Activated T-cell treated with anti-CD3 and anti-CD28 coated beads, Interleukin-2, amount 50 U/mL, for 4 hours (primary cell): ENCODE data around the gene TAPBPL. TPM values are rescaled to one million over a fixed set of nuclear protein-coding genes. Genes with fewer than 3 reads are reported as not detected.

Source experiments
- ATAC-seq, 2 donors: fragments of 200-7000 bp; cut with Tn5 transposase; one replicate each; pipeline ENCODE4 v1.10.0; 2021
- DNase-seq: peaks from one replicate; pipeline ENCODE4 v3.0.0-alpha.2; 2020
- H3K27me3 Mint-ChIP-seq: one replicate; pipeline ENCODE4 v1.8.0; 2021; ENCODE audit warnings: low read depth, mixed read lengths
- H3K36me3 Mint-ChIP-seq: one replicate; pipeline ENCODE4 v1.8.0; 2022; ENCODE audit warnings: mixed read lengths; ENCODE audit not compliant: insufficient read depth
- H3K4me1 Mint-ChIP-seq: one replicate; pipeline ENCODE4 v1.8.0; 2021; ENCODE audit warnings: low read depth, mixed read lengths
- H3K4me3 Mint-ChIP-seq: one replicate; pipeline ENCODE4 v1.8.0; 2021; ENCODE audit warnings: mild to moderate bottlenecking, moderate library complexity, mixed read lengths
- H3K9me3 Mint-ChIP-seq: one replicate; pipeline ENCODE4 v1.8.0; 2021; ENCODE audit warnings: mixed read lengths
- total RNA-seq, 3 donors: library from RNA; stranded (reverse); gene quantifications; one replicate each; pipeline ENCODE4 v1.2.1, GENCODE V29; 2021

TAPBPL gene
- total RNA-seq, 3 donors from 2014 or later = 24.4 to 36.6 (median 30.0) TPM

DNA sequence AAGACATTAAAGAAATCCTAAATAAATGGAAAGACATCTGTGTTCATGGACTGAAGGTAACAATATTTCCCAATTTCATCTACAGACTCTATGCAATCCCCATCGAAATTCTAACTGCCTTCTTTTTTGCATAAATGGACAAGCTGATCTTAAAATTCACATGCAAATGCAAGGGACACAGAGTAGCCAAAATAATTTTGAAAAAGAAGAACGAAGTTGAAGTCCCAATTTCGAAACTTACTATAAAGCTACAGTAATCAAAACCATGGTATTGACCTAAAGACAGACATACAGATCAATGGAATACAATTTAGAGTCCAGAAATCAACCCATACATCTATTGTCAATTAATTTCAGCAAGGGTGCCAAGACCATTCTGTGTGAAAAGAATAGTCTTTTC, 23.5 kb upstream of the TAPBPL start:
- no peaks in the 10 kb centered on the region for H3K27me3 Mint-ChIP-seq
- ATAC-seq = no peak
- H3K4me3 Mint-ChIP-seq = no peak overlapping the region
- no peak for DNase-seq
- H3K36me3 Mint-ChIP-seq = no peaks in the 10 kb centered on the region
- no peaks in the 10 kb centered on the region for H3K9me3 Mint-ChIP-seq
- H3K4me1 Mint-ChIP-seq = peaks cover 72% of the 10 kb centered on the region

- no peaks in the 10 kb centered on the region for H3K9me3 Mint-ChIP-seq
- DNase-seq = peak; percentile 58
Observed at GRCh38 chr12:6430124-6430989, 21.5 kb upstream of the TAPBPL start.

DNA sequence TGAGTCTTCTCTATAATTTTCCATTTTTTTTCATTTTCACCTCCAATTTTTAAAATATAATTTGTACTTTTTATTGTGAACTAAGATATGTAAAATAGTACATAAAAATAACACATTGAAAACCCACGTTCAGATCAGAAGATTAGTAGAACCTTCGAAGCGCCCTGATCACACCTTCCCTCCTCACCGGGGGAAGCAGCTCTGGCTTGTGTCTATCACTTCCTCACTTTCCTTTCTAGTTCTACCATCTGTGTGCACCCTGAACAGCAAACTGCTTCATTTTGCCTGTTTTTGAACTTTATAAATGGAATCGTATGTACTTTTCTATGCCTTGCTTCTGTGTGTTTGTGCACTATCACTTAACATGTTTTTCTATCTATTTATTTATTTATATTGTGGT, 18.9 kb upstream of the TAPBPL start:
- Mint-ChIP-seq H3K4me1 (peaks cover 47% of the 10 kb centered on the region), H3K9me3 (no peaks in the 10 kb centered on the region), H3K36me3 (no peaks in the 10 kb centered on the region), H3K27me3 (no peaks in the 10 kb centered on the region), H3K4me3 (no peak overlapping the region)
- ATAC-seq (peak in 1 of 2 donors; percentile 19), DNase-seq (no peak)

More at GRCh38 chr12:6430124-6430989, 21.5 kb upstream of the TAPBPL start:
- H3K4me1 Mint-ChIP-seq = peaks cover 71% of the 10 kb centered on the region
- H3K36me3 Mint-ChIP-seq = no peaks in the 10 kb centered on the region
- no peaks in the 10 kb centered on the region for H3K27me3 Mint-ChIP-seq
- H3K4me3 Mint-ChIP-seq = peak overlapping the region; percentile 16
- ATAC-seq = no peak

- no peak for DNase-seq
- no peaks in the 10 kb centered on the region for H3K27me3 Mint-ChIP-seq
- no peaks in the 10 kb centered on the region for H3K36me3 Mint-ChIP-seq
- H3K4me3 Mint-ChIP-seq = peak overlapping the region; percentile 53
- peak; percentile 81 to 82 for ATAC-seq
- H3K4me1 Mint-ChIP-seq = peaks cover 44% of the 10 kb centered on the region
- no peaks in the 10 kb centered on the region for H3K9me3 Mint-ChIP-seq
Observed at GRCh38 chr12:6434205-6435140, 17.4 kb upstream of the TAPBPL start.

- no peak overlapping the region for H3K4me3 Mint-ChIP-seq
- no peaks in the 10 kb centered on the region for H3K9me3 Mint-ChIP-seq
- DNase-seq = no peak
- no peaks in the 10 kb centered on the region for H3K27me3 Mint-ChIP-seq
- no peaks in the 10 kb centered on the region for H3K36me3 Mint-ChIP-seq
- ATAC-seq = no peak
- peaks cover 32% of the 10 kb centered on the region for H3K4me1 Mint-ChIP-seq
Observed at GRCh38 chr12:6435961-6436715, 15.7 kb upstream of the TAPBPL start.

DNA sequence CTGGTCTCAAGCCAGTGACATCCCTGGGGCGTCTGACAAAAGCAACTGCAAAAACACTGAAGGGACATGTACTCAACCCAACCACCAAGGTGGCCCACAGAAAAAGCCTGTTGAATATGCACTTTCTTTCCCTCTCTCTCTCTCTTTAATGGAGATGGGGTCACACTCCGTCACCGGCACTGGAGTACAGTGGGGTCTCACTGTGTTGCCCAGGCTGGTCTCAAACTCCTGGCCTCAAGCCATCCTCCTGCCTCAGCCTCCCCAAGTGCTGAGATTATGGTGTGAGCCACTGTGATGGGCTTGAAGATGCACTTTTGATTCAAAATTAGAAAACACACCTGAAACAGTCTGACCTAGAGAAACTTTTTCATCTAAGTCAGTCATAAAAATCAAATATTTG, 14.3 kb upstream of the TAPBPL start:
- no peak for DNase-seq
- no peak for ATAC-seq
- no peaks in the 10 kb centered on the region for H3K36me3 Mint-ChIP-seq
- no peak overlapping the region for H3K4me3 Mint-ChIP-seq
- peaks cover 35% of the 10 kb centered on the region for H3K4me1 Mint-ChIP-seq
- no peaks in the 10 kb centered on the region for H3K27me3 Mint-ChIP-seq
- no peaks in the 10 kb centered on the region for H3K9me3 Mint-ChIP-seq

GRCh38 chr12:6438345-6438744, 13.5 kb upstream of the TAPBPL start:
- H3K4me3 Mint-ChIP-seq = no peak overlapping the region
- no peaks in the 10 kb centered on the region for H3K9me3 Mint-ChIP-seq
- no peak for DNase-seq
- H3K4me1 Mint-ChIP-seq = peaks cover 36% of the 10 kb centered on the region
- H3K36me3 Mint-ChIP-seq = no peaks in the 10 kb centered on the region
- no peaks in the 10 kb centered on the region for H3K27me3 Mint-ChIP-seq
- no peak for ATAC-seq

DNA sequence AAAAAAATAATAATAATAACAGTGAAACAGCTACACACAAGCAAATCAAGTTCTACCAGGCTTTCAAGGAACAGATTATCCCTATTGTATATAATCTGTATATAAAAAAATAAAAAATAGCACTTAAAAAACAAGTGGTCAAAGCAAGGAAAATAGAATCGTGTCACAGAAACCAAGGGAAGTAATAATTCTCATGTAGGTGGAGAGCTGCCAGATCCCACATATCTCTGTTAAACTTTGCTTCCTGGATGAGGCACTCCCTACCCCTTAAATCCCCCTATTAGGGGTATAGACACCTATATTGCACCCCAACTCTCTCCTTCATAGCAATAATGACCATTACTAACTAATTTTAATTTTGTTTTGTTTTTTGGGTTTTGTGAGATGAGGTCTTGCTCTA, 11.5 kb upstream of the TAPBPL start:
- H3K9me3 Mint-ChIP-seq = no peaks in the 10 kb centered on the region
- peaks cover 43% of the 10 kb centered on the region for H3K4me1 Mint-ChIP-seq
- H3K27me3 Mint-ChIP-seq = no peaks in the 10 kb centered on the region
- no peaks in the 10 kb centered on the region for H3K36me3 Mint-ChIP-seq
- DNase-seq = no peak
- no peak overlapping the region for H3K4me3 Mint-ChIP-seq
- no peak for ATAC-seq

- DNase-seq = no peak
- Mint-ChIP-seq H3K4me3 (peak overlapping the region; percentile 33), H3K4me1 (peaks cover 64% of the 10 kb centered on the region), H3K36me3 (no peaks in the 10 kb centered on the region), H3K27me3 (no peaks in the 10 kb centered on the region), H3K9me3 (no peaks in the 10 kb centered on the region)
- ATAC-seq = no peak
Observed at GRCh38 chr12:6442836-6443235, 9.0 kb upstream of the TAPBPL start.

DNA sequence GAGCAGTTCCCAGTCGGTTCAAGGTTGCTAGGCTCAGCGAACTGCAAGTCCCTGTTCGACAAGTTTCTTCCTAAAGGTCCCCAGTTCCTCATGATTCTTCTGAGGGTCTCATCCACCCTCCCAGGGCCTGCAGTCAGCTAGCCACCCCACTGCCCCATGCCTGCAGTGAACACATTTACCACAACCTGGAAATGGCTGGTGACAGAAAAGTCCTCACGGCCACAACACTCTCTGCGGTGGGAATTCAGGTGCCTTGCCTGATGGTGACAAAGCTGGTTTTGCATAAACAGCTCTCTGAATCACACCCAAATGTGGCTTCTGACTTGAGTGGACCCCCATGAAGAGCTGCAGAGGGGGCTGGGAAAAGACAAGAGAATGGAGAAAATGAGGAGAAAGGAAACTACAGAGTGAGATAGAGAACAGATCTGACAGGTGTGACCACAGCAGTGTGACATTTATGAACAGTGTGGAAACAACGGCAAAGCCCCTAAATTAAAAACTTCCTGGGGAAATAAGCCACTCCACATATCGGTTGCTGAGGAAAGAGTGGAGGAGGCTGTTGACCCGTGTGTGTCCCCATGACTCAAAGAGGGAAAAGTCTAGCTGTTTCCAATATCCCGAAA, 8.4 kb upstream of the TAPBPL start:
- no peaks in the 10 kb centered on the region for H3K9me3 Mint-ChIP-seq
- peaks cover 68% of the 10 kb centered on the region for H3K4me1 Mint-ChIP-seq
- peak; percentile 75 to 80 for ATAC-seq
- no peaks in the 10 kb centered on the region for H3K36me3 Mint-ChIP-seq
- peak overlapping the region; percentile 90 for H3K4me3 Mint-ChIP-seq
- DNase-seq = no peak
- no peaks in the 10 kb centered on the region for H3K27me3 Mint-ChIP-seq

DNA sequence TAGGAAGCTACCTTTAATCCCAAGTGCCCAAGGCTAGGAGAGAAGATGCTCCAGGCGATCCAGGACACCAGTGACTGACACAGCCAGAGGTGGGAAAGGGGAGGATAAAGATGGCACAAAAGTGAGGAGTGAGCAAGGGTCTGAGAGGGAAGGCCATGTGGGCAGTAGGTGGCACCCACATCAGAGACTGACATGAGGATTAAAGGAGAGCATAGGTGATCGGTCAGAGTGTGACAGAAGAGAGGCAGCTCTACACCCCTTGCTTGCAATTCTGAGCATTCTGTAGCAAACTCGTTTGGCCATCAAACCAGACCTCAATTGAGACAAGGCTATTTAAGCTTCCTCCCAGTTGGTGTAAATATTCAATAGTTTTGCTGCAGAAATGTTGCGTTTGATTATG, 7.8 kb upstream of the TAPBPL start:
- Mint-ChIP-seq H3K4me1 (peaks cover 67% of the 10 kb centered on the region), H3K4me3 (peak overlapping the region; percentile 90), H3K27me3 (no peaks in the 10 kb centered on the region), H3K36me3 (no peaks in the 10 kb centered on the region), H3K9me3 (no peaks in the 10 kb centered on the region)
- no peak for DNase-seq
- no peak for ATAC-seq

GRCh38 chr12:6444704-6445688, 6.8 kb upstream of the TAPBPL start, which contains the start of gene CD27:
Gene CD27 (plus strand): TSS chr12:6444955. CDS start chr12:6445096, 141 bp downstream.
- Mint-ChIP-seq H3K4me3 (peak within 1 kb of the TSS; percentile 90), H3K27me3 (no peaks in the 10 kb centered on the region), H3K36me3 (no peaks in the 10 kb centered on the region), H3K9me3 (no peaks in the 10 kb centered on the region), H3K4me1 (peaks cover 70% of the 10 kb centered on the region)
- ATAC-seq (peak; percentile 28 to 32), DNase-seq (no peak)
